Renal pelvis (tissue), 4 donors: ENCODE measurements around the gene ZNF565. TPM values are rescaled to one million over a fixed set of nuclear protein-coding genes. Genes with fewer than 3 reads are reported as not detected.
"Not testable (repeated sequence)": the region's sequence is repeated elsewhere in the genome, so short reads cannot be mapped to it uniquely, and the experiment has no call there.

Experiments
- DNase-seq: peaks from one replicate; pipeline ENCODE4 v3.0.0-alpha.2; 2013
- polyA plus RNA-seq, 3 donors: library from polyadenylated mRNA; unstranded; fragments of 120-200 nt; gene quantifications; one replicate each; pipeline ENCODE4 v1.2.1, GENCODE V29; 2013; ENCODE audit not compliant: insufficient read length in 3 of 3

The ZNF565 gene
- polyA plus RNA-seq, 3 donors = 5.8 to 8.5 (median 8.5) TPM

- no peak for DNase-seq
These were observed 62.5 kb downstream of the ZNF565 start for GRCh38 chr19:36152019-36152351.

DNA sequence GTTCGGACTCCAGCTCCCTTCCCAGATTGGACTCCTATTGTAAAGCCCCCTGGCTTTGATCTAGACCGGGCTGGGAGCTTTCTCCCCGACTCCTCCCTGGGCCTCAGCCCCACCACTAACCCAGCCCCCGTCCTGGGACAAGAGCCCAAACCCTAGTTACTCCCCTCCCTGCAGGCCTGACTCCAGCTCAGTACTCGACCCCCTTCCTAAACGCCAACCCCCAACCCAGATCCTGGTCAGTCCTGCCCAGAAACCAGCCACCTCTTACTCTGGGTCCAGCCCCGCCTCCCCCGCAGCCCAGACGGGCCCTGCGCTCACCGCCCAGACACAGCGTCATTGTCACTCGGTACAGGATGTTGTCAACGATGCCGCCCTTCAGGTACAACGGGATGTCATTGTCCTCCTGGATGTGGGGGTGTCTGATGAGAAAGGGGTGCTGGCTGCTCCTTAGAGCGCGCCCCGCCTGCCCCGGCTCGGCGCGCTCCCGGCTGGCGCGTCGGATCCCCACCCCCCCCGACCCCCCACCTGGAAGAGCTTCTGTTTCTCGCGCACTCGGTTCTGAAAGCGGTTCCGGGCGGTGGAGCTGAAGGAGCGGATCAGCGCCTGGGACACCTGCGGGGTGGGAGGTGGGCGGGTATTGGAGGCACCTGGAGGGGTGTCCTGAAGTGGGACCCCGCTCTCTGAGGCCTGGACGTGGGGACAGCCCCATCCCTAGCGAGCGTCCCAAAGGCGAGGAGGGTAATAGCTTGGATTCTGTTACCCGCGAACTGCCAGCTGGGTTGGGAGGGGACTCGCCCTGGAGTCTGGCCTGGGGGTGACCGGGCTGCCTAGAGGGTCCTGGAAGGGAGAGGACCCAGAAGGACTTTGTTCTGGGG, 63.1 kb downstream of the ZNF565 start:
- peak; percentile 66 for DNase-seq

DNA sequence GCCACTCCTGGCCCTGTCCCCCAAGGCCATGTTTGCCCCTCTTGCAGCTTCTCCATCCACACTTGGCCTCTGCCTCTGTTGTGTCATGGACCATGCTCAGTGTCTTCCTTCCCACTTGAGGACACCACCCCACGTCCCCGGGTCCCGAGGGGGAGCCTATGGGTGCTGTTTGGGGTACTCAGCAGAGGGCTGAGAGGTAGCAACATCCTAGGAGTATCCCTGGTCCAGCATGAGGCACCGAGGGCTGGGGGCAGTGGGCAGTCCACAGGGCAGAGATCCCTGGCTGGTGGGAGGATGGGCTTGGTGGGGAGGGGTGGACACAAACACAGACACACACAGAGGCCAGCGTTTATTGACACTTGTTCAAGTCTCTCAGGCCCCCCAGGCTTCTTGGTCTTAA, 63.9 kb downstream of the ZNF565 start:
- DNase-seq = no peak

DNA sequence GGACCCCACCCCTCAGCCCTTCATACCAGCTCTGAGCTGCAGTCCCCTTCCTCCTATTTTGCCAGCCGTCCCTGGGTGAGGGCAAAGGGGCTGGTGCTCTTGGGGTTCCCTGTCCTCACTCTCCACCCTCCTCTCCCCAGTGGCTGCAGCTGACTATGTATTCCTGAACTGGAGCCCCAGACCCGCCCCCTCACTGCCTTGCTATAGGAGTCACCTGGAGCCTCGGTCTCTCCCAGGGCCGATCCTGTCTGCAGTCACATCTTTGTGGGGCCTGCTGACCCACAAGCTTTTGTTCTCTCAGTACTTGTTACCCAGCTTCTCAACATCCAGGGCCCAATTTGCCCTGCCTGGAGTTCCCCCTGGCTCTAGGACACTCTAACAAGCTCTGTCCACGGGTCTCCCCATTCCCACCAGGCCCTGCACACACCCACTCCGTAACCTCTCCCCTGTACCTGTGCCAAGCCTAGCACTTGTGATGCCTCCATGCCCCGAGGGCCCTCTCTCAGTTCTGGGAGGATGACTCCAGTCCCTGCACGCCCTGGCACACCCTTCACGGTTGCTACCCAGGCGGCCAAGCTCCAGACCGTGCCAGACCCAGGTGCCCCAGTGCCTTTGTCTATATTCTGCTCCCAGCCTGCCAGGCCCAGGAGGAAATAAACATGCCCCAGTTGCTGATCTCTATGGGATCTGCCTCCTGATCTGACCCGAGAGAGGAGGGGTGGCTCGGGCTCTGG, 64.6 kb downstream of the ZNF565 start:
- DNase-seq = no peak

DNA sequence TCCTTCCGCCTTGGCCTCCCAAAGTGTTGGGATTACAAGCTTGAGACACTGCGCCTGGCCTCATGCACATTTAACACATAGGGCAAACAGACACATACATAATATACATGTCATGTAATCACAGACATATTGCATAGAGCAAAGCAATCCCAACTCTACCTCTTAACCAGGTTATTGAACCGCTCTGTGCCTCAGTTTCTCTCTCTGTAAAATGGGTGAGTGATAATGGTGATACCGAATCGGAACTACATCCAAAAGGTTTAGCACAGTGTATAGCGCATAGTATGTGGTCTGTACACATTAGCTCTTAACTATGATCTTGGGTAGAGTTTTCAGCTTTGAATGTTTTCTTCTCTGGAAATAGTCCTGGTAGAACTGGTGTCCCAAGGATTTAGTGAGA, 69.8 kb downstream of the ZNF565 start:
- DNase-seq = no peak

DNA sequence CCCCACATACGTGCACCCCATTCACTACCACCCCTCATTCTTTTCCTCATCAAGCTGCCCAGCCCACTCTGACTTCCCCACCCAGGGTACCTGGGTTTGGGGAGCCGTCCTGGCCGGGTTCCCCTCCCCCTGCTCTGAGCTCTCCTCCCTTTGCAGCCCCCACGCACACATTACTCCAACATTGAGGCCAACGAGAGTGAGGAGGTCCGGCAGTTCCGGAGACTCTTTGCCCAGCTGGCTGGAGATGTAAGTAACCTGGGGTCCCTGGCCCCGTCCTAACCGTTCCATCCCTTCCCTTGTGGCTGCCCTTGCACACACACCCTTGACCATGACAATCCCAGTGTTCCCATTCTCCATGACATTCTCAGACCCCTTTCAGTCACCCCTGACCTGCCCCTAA, 72.0 kb downstream of the ZNF565 start:
- DNase-seq = no peak

GRCh38 chr19:36142046-36142445, 72.4 kb downstream of the ZNF565 start:
- DNase-seq = no peak

GRCh38 chr19:36141039-36141927, 73.2 kb downstream of the ZNF565 start:
- peak; percentile 74 for DNase-seq

- peak; percentile 51 for DNase-seq
These were observed 74.0 kb downstream of the ZNF565 start for GRCh38 chr19:36140304-36141038.

DNA sequence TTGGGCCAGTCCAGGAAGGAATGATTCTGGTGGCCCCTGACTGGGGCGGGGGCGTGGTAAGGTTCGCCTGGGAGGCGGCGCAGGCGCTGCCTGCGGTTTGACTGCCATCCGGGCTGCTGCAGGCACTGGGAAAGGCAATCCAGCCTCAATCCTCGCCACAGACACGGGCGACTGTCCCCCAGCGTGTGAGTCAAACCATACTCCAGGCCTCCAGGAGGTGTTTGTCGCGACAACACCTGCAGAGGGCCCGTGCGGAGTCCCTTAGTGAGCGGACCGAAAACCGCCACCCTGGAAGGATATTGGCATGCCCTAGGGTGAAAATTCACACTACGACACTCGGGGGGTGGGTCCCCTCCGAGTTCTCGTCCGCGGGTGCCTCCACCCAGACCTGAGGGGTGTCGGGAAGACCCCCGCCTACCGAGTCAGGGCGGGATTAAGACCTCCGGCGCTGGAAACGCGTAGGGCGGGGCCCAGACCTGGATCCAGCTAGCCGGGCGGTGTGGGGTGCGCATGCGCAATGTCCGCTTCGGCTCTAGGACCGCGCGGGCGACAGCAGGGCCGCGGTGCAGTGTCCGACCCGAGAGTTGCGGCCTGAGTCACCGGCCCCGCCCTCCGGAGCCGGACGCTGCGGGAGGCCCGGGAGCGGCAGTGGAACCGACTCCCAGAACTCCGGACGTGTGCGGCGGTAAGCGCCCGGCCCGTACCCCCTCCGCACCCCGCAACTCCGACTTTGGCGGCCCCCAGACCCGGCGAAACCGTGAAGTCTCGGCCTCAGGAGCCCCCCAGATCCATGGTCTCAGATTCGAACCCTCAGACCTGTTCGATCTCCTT, 74.8 kb downstream of the ZNF565 start, which contains the start of gene CAPNS1:
TSS of gene CAPNS1 (plus strand) at position 594 of the 831 bp plus-strand sequence. CDS start 946 bp downstream, outside the sequence.
- peak; percentile 98 for DNase-seq

- no peak for DNase-seq
These were observed 75.4 kb downstream of the ZNF565 start for GRCh38 chr19:36139120-36139472.

DNA sequence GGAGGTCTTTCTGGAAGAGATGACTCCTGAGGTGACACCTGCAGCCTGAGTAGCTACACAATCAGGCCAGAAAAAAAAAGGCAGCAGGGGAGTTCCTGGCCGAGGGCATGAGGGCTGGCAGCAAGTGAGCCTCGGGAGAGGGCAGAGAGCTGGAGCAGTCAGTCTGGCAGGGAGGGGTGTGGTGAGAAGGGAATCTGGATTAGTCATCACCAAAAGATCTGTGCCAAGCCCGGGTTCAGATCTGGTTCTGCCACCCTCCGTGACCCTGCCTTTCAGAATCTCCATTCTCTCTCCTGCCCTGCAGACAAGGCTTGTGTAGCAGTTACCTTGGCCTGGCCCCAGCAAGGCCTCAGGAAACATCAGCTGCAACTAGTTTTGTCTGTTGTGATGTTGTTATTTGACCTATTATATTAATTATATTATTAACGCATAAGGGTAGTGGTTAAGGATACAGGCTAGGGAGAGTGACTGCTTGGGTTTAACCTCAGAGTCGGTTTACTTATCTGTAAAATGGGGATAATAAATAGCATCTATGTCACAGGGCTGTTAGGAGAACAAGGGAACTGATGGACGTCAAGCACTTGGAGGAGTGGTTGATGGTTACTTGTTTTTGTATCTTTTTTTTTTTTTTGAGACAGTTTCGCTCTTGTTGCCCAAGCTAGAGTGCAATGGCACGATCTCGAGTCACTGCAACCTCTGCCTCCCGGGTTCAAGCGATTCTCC, 77.3 kb downstream of the ZNF565 start:
- no peak for DNase-seq

DNA sequence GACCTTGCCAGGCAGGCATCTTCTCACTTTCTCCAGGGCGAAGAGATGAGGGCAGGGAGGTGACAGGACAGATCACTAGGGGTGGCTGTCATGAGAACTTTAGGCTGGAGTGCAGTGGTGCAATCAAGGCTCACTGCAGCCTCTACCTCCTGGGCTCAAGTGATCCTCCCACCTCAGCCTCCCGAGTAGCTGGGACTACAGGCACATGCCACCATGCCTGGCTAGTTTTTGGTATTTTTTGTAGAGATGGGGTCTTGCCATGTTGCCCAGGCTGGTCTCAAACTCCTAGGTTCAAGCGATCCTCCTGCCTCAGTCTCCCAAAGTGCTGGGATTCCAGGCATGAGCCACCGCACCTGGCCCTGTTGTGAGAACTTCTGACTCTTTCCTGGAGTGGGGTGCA, 79.6 kb downstream of the ZNF565 start:
- DNase-seq = not testable (repeated sequence)

Other genes with a start within 250 kb of the ZNF565 start
- gene SDHAF1, start 219.5 kb downstream of the ZNF565 start, polyA plus RNA-seq = 10 to 100 TPM; 15.5 to 18.8 (median 17.4) TPM
- 10 to 100 TPM; 13.2 to 17.5 (median 15.5) TPM for gene SYNE4, start 205.9 kb downstream of the ZNF565 start, polyA plus RNA-seq
- 10 to 100 TPM; 17.6 to 19.3 (median 18.8) TPM for gene ALKBH6, start 200.5 kb downstream of the ZNF565 start, polyA plus RNA-seq
- gene CLIP3, start 181.8 kb downstream of the ZNF565 start, polyA plus RNA-seq = 10 to 100 TPM; 51.3 to 60.9 (median 53.5) TPM
- gene THAP8, start 160.4 kb downstream of the ZNF565 start, polyA plus RNA-seq = 10 to 100 TPM; 14.0 to 16.5 (median 15.6) TPM
- gene WDR62, start 159.8 kb downstream of the ZNF565 start, polyA plus RNA-seq = 1 to 10 TPM; 4.9 to 6.8 (median 5.4) TPM
- gene OVOL3, start 103.5 kb downstream of the ZNF565 start, polyA plus RNA-seq = under 1 TPM in 1 of 3 donors, not detected in 2; 0.26 TPM
- gene POLR2I, start 99.8 kb downstream of the ZNF565 start, polyA plus RNA-seq = 10 to 100 TPM; 53.4 to 61.7 (median 55.5) TPM
- gene TBCB, start 99.2 kb downstream of the ZNF565 start, polyA plus RNA-seq = 100 to 1,000 TPM; 110 to 149 (median 133) TPM
- 100 to 1,000 TPM; 562 to 644 (median 592) TPM for gene CAPNS1, start 74.6 kb downstream of the ZNF565 start, polyA plus RNA-seq
- 10 to 100 TPM; 21.8 to 34.1 (median 24.4) TPM for gene COX7A1, start 62.2 kb downstream of the ZNF565 start, polyA plus RNA-seq
- gene ZNF146, start 441 bp upstream of the ZNF565 start, polyA plus RNA-seq = 100 to 1,000 TPM; 114 to 132 (median 127) TPM
- 10 to 100 TPM; 11.0 to 16.6 (median 14.3) TPM for gene ZFP14, start 164.5 kb upstream of the ZNF565 start, polyA plus RNA-seq
- gene ZFP82, start 204.0 kb upstream of the ZNF565 start, polyA plus RNA-seq = 10 to 100 TPM; 11.8 to 13.6 (median 13.5) TPM